Esophagus (tissue), 2 donors: ENCODE measurements around the gene PDILT. TPM values are rescaled to one million over a fixed set of nuclear protein-coding genes. Genes with fewer than 3 reads are reported as not detected.
"Not testable (repeated sequence)": the region's sequence is repeated elsewhere in the genome, so short reads cannot be mapped to it uniquely, and the experiment has no call there.

Experiments
- H3K27ac ChIP-seq, 2 donors: one replicate each; pipeline ENCODE4 v1.5.1; 2013; ENCODE audit warnings: low read depth in 2 of 2, mild to moderate bottlenecking in 2 of 2, inconsistent platforms in 1 of 2, low read length in 1 of 2, moderate library complexity in 1 of 2
- H3K27me3 ChIP-seq, 2 donors: one replicate each; pipeline ENCODE4 v1.6.1; 2013; ENCODE audit warnings: low read length in 2 of 2, control low read depth in 1 of 2, mild to moderate bottlenecking in 1 of 2; ENCODE audit not compliant: insufficient read depth in 2 of 2, control insufficient read depth in 1 of 2
- H3K36me3 ChIP-seq, 2 donors: one replicate each; pipeline ENCODE4 v1.6.1; 2013; ENCODE audit warnings: low read length in 1 of 2; ENCODE audit not compliant: control insufficient read depth in 2 of 2, insufficient read depth in 2 of 2
- H3K4me1 ChIP-seq, 2 donors: one replicate each; pipeline ENCODE4 v1.6.1; 2013; ENCODE audit warnings: low read length in 1 of 2; ENCODE audit not compliant: control insufficient read depth in 2 of 2, insufficient read depth in 2 of 2
- H3K4me3 ChIP-seq, 2 donors: one replicate each; pipeline ENCODE4 v1.5.1; 2013; ENCODE audit warnings: low read length in 2 of 2, mild to moderate bottlenecking in 2 of 2, low read depth in 1 of 2, moderate library complexity in 1 of 2
- H3K9me3 ChIP-seq, 2 donors: one replicate each; pipeline ENCODE4 v1.6.1; 2013; ENCODE audit warnings: mild to moderate bottlenecking in 2 of 2, low read depth in 1 of 2, low read length in 1 of 2, moderate library complexity in 1 of 2; ENCODE audit not compliant: control insufficient read depth in 2 of 2, insufficient read depth in 1 of 2
- WGBS, 2 donors: extraction: QIAGEN DNeasy Blood & Tissue Kit; methylation state at CpG; one replicate each; pipeline ENCODE4 v1.1.7; 2013; 5-methylcytosine and 5-hydroxymethylcytosine counted together
- polyA plus RNA-seq, 2 donors: library from polyadenylated mRNA; stranded (reverse); fragments of 200-250 nt; gene quantifications; one replicate each; pipeline ENCODE4 v1.2.3, GENCODE V29; 2013
- donor health status: healthy with polysubstance abuse.
- donor health status: Bipolar disorder and iron deficiency.

Gene PDILT
- polyA plus RNA-seq, 2 donors, result 0.10 TPM; not detected in 1

DNA sequence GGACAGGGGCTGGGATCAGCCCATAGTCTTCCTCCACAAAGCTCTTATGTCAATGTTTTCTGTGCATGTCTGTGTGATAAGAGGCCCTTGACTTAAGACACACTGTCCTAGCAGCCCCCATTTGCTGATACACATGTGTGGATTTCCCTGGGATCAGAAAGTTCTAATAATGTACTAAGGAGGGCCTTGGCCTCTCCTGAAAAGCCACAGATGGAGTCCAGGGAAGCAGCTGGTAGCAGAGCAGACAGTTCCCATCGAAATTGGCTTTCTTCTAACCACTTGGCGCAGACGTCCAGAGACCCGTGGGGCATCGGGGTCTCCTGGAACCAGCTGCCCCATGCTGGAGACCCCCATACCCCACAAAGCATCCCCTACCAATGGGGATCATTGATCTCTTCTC lies 72.9 kb downstream of the PDILT start:
- 77 to 79% methylated on average over 5 of the region's 5 CpGs for WGBS, 2 donors
- H3K4me1 ChIP-seq, result no peaks in the 10 kb centered on the region
- H3K4me3 ChIP-seq, result no peak overlapping the region
- H3K36me3 ChIP-seq, result no peaks in the 10 kb centered on the region
- no peaks in the 10 kb centered on the region for H3K27me3 ChIP-seq
- no peaks in the 10 kb centered on the region for H3K9me3 ChIP-seq
- no peak overlapping the region for H3K27ac ChIP-seq

DNA sequence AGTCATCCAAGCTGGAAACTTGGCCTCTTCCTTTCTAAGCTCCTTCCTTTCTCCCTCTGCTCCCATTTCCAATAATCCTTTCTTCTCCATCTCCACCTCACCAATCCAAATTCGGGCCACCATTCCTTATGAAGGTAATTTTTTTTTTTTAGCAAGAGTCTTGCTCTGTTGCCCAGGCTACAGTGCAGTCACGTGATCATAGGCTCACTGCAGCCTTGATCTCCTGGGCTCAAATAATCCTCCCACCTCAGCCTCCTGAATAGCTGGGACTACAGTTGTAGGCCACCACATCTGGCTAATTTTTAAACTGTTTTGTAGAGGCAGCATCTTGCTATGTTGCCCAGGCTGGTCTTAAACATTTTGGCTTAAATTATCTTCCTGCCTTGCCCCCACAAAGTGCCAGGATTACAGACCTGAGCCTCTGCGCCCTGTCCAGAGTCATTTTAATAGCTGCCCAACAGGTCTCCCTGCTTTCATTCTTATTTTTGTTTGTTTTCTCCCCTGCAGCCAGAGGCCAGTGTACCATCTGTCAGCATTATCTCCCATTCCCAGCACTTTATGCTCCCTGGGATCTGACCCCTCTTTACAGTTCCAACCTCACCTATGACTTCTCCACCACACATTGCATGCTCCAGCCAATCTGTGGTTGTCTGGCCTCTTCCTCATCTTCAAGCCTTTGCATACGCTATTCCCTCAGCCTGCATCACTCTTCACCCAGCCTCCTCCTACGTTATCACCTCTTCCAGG lies 75.0 kb downstream of the PDILT start:
- WGBS, 2 donors, result 71% methylated on average over 5 of the region's 5 CpGs
- Histone ChIP-seq H3K4me3 (no peak overlapping the region), H3K27me3 (no peaks in the 10 kb centered on the region), H3K27ac (no peak overlapping the region), H3K9me3 (no peaks in the 10 kb centered on the region), H3K4me1 (no peaks in the 10 kb centered on the region), H3K36me3 (no peaks in the 10 kb centered on the region)

DNA sequence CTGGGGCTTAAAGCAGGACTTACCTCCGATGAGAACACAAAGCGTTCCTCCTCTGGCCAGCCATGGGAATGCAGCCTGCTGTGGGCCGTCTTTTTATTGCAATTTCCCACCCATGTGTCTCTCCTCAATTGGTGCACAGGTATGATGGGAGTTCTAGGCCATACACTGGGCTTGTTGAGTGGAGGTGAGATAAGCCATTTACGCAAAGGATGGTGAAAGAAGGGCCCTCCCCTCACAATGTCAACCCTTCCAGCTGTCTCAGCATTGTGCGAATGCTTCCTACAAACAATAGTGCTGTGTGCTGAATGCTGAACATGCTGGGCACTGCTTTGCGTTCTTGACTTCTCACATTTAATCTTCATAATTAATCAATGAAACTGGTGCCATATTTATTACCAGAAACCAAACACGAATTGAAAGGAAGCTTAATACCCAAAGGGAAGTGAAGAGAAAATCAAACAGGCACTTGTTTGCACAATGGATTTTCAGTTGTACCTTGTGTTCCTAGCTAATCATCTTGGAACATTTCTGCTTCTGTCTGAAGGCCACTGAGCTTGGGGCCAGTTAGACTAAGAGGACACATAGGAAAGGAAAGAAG lies 77.0 kb downstream of the PDILT start, which contains the start of gene GP2:
Gene GP2, minus strand, starts transcription at position 70 of the 598 bp plus-strand sequence. CDS start 1,082 bp downstream, outside the sequence.
- H3K4me3 ChIP-seq, result no peak within 1 kb of the TSS
- no peaks in the 10 kb centered on the region for H3K27me3 ChIP-seq
- H3K4me1 ChIP-seq, result no peaks in the 10 kb centered on the region
- H3K27ac ChIP-seq, result no peak within 1 kb of the TSS
- WGBS, 2 donors, result 55 to 56% methylated on average over 7 of the region's 7 CpGs
- H3K9me3 ChIP-seq, result no peaks in the 10 kb centered on the region
- H3K36me3 ChIP-seq, result no peaks in the 10 kb centered on the region

DNA sequence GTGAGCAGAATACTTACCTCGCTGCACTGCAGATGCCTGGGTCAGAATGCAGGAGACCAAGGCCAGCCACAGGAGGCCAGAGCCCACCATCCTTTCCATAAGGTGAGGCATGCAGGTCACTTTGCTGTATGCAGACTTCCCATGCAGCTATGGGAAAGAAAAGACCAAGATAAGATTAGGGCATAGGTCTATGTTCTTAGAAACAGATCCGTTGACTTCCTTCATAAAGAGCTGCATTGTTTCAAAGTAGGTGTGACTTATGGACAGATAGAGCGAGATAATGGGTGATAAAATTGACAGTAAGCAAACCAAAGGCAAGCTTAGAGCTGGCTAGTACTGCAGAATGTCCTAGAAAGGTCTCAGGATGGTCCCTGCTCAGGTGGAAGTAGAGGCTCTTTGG lies 78.2 kb downstream of the PDILT start:
- WGBS, 2 donors, result 49 to 52% methylated on average over 3 of the region's 3 CpGs
- Histone ChIP-seq H3K9me3 (no peaks in the 10 kb centered on the region), H3K27me3 (no peaks in the 10 kb centered on the region), H3K4me3 (no peak overlapping the region), H3K27ac (no peak overlapping the region), H3K4me1 (no peaks in the 10 kb centered on the region), H3K36me3 (no peaks in the 10 kb centered on the region)

DNA sequence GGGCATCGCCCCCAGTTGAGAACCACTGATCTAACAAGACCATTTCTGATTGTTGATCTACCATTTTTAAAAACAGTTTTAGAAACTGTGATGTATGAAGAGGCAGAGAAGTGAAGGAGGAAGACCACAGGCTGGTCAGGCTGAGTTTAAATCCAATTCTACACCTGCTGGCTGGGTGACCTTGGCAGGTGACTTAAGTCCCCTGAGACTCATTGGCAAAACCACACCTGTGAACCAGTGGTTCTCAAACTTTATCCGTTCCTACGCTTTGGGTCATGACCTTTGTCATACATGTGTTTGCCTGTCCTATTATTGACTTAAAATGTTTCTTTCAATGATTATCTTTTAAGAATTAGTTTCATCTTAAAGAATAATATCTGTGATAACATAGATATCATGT lies 79.5 kb downstream of the PDILT start:
- no peaks in the 10 kb centered on the region for H3K9me3 ChIP-seq
- no peak overlapping the region for H3K27ac ChIP-seq
- no peaks in the 10 kb centered on the region for H3K4me1 ChIP-seq
- no peak overlapping the region for H3K4me3 ChIP-seq
- WGBS, 2 donors, result 49 to 60% methylated on average over 3 of the region's 3 CpGs
- H3K36me3 ChIP-seq, result no peaks in the 10 kb centered on the region
- H3K27me3 ChIP-seq, result no peaks in the 10 kb centered on the region

DNA sequence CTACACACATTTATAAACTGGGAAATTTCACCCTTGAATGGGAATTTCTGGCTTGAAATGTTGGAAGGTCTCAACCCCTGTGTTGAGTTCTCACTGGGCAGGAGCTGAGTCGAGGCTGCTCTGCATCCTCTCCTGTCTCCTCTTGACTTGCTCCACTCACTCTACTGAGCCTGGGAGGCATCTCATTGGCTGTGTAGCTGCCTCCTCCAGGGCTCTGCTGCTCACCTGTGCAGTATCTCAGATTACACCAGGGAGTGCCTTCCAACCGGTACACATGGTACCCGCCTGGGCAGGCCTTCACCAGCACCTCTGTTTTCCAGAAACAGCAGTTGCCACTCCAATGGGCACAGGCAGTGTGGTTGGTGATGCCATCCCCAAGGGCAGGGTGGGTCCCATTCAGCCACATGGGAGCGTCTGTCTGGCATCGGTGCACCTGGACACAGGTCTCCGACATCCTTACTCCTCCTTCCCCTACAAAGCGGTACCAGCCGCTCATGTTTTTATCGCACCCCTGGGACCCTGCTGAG lies 80.9 kb downstream of the PDILT start:
- Histone ChIP-seq H3K4me3 (no peak overlapping the region), H3K27me3 (no peaks in the 10 kb centered on the region), H3K4me1 (no peaks in the 10 kb centered on the region), H3K27ac (no peak overlapping the region), H3K36me3 (no peaks in the 10 kb centered on the region), H3K9me3 (no peaks in the 10 kb centered on the region)
- 57 to 69% methylated on average over 9 of the region's 9 CpGs for WGBS, 2 donors

DNA sequence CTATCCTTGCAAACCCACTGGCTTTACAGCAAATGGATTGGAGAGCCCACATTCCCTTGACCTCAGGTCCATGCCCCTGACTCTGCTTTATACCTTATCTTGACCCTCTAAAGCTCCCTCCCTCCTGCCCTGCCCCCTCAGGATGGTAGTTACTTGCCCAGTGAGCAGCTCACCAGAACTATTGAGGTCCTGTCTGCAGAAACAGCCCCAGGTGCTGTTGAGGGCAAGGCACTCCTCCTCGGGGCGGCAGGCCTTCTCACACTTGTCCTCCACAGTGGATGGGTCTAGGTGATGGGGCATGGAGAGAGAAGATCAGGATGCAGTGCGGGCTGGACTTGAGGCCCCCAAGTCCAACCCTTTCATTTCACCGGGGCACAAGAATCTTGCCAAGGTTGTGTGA lies 81.8 kb downstream of the PDILT start:
- H3K36me3 ChIP-seq, result no peaks in the 10 kb centered on the region
- WGBS, 2 donors, result 78 to 87% methylated on average over 4 of the region's 4 CpGs
- no peaks in the 10 kb centered on the region for H3K4me1 ChIP-seq
- no peaks in the 10 kb centered on the region for H3K27me3 ChIP-seq
- no peaks in the 10 kb centered on the region for H3K9me3 ChIP-seq
- H3K27ac ChIP-seq, result no peak overlapping the region
- H3K4me3 ChIP-seq, result no peak overlapping the region

DNA sequence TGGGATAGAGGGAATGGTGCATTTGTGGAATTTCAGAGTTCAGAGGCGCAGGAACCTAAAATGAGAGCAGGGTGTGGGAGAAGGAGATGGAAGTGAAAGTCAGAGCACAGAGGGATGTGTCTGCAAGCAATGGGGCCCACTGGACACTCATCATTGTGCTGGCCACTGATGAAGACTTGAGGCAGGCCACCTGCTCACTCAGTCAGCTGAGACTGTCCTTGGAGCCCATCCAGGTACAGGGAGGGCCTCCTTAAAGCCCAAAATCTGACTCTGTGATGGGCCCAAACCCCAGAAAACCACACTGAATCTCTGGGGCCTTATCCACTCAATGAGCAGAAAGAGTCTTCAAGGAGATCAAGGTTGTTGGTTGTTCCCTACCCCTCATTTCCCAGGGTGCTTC lies 82.9 kb downstream of the PDILT start:
- H3K27me3 ChIP-seq, result no peaks in the 10 kb centered on the region
- WGBS, 2 donors, result 79 to 94% methylated on average over 1 of the region's 1 CpG
- no peaks in the 10 kb centered on the region for H3K36me3 ChIP-seq
- no peaks in the 10 kb centered on the region for H3K9me3 ChIP-seq
- no peak overlapping the region for H3K27ac ChIP-seq
- no peaks in the 10 kb centered on the region for H3K4me1 ChIP-seq
- no peak overlapping the region for H3K4me3 ChIP-seq

DNA sequence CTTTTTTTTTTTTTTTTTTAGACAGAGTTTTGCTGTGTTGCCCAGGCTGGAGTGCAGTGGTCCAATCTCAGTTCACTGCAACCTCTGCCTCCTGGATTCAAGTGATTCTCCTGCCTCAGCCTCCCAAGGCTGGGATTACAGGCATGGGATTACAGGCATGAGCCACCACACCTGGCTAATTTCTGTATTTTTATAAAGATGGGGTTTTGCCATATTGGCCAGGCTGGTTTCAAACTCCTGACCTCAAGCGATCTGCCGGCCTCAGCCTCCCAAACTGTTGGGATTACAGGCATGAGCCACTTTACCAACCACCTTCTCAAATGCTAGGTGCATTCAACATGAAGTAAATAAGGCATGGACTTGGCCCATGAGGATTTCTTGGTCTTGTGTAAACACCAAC lies 83.5 kb downstream of the PDILT start:
- not testable (repeated sequence) for H3K9me3 ChIP-seq, H3K27me3 ChIP-seq, H3K36me3 ChIP-seq, H3K4me1 ChIP-seq, H3K27ac ChIP-seq, H3K4me3 ChIP-seq
- 90 to 98% methylated on average over 2 of the region's 2 CpGs for WGBS, 2 donors

DNA sequence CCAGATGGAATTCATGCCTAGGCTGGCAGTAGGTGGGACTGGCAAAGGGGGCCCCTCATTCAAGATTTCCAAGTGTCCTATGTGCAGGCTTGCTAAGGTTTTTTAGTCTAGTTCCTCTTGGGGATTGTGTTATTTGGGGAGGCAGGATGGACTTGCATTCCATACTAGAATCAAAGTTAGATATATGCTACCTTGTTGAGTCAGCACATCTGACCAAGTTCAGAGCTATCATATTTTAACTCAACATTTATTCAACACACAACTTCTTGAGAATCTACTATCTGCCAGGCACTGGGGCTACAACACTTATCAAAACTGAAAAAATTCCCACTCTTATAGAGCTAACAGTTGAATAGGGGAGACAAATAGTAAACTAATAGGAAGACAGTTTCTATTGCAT lies 83.9 kb downstream of the PDILT start:
- Histone ChIP-seq H3K4me1 (no peaks in the 10 kb centered on the region), H3K27me3 (no peaks in the 10 kb centered on the region), H3K4me3 (no peak overlapping the region), H3K9me3 (no peaks in the 10 kb centered on the region), H3K36me3 (no peaks in the 10 kb centered on the region), H3K27ac (no peak overlapping the region)
